ENCODE results near the gene BCL2L1.

BCL2L1 gene

GRCh38 chr20:31723319-31724078 lies 831 bp upstream of the BCL2L1 start:
- peak; percentile 97 for DNase-seq (ENCODE audit: low spot score)

- DNase-seq (ENCODE audit: low spot score), result no peak
Observed at GRCh38 chr20:31723069-31723318, 326 bp upstream of the BCL2L1 start.

GRCh38 chr20:31721408-31722256 lies 1.0 kb downstream of the BCL2L1 start:
- DNase-seq (ENCODE audit: low spot score), result no peak

DNA sequence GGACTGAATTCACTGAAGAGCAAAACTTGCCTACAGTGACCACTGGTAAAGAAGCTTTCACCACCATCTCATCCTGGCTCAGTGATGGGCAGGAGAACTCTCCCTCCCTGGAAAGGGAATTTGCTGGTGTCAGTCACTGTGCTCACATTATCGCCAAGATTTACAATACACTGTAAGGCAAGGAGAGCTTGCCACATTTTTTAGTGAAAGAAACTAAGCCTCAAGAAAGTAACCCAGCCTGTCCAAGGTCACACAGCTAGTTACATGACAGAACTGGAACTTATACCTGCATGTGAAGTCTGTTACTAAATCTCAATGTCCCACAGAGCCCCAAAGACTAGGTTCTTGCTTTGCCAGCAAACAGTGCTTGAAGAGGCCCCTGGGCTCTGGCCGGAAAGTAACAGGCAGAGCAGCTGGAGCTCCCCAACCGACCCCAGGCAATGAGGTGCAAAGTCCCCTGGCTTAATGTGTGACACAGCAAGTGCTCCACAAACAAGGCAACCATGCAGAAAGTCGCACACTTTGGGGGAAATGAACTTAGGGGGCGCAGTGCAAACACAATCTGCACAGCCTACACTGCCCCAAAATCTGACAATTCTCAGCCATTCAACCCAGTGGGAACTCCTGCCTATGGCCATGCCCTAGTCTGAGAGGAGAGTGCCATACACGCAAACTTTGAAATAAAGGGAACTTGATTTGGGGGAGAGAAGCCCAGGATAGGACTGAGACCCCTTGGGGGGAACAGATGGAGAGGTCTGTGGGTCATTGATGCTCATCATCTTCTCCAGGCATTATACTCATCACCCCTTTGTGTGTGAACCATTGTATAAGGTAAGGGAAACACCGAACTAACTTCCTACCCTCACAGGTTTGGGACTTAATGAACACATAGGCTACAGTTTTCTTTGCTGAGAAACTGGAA lies 1.9 kb downstream of the BCL2L1 start:
- no peak for DNase-seq (ENCODE audit: low spot score)

DNA sequence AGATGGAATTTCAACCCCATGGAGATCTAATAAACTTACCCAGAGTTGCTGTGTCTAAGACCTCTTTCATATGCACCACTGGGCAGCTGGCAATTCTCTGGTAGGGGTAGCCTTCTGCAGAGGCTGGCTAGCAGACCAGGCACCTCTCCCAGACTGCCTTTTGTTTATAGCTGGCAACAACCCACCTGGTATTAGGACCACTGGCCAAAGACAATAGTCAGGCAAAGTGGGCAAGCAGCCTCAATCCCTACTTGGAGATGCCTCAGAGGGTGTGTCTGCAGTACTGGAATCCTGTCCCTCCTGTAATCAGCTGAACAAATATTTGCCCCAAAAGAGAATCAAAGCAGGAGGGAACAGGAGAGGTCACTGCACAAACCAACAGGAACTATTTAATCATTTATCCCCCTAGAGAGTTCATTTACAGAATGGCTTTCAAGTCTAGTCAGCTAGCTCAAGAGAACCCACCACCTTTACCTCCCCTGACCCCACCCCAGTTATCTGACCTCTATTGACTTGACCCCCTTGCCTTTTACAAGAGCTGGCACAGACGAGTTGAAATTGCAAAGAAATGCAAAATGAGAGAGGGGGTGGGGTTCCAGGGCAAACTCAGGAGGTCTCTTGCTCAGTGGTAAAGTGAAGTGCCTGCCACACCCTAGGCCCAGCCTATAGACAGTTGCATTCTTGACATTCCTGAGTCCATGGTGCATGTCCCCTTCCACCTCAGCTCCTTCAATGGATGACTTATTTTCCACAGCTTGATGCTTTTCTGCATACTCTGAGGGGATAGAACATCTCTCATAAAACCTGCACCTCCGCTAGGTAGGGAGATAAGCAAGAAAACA lies 2.8 kb downstream of the BCL2L1 start:
- DNase-seq (ENCODE audit: low spot score), result no peak

GRCh38 chr20:31718952-31719643 lies 3.6 kb downstream of the BCL2L1 start:
- no peak for DNase-seq (ENCODE audit: low spot score)

GRCh38 chr20:31717478-31718201 lies 5.0 kb downstream of the BCL2L1 start:
- DNase-seq (ENCODE audit: low spot score), result peak; percentile 33

DNA sequence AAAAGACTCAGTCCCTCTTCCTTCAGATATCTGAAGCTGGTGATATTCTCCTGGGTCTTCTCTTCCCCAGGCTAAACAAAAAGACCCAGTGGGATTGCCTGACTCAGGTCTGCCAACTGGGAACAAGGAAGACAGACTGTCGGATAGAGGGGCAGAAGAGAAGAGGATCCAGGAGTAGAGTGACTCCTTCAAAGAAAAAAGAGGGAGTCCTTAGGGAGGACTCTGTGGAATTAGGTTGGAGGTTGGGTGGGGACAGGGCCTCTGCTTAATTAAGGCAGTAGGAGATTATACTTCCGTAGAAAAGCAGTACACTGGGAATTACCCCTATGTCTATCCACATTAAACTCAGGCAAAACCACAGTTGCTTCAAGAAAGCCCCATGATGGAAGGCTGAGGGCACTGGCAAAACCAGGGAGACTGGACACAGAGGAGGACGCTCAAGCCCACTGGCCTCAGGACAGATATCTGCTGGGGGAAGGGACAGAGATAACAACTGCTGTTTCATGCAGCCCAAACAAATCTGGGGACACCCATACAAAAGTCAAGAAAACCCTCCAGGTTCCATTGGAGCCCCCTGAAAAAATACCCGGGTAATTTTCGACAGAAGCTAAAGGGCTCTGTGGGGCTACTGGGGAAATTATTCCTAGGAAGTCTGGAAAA lies 5.7 kb downstream of the BCL2L1 start:
- no peak for DNase-seq (ENCODE audit: low spot score)

- no peak for DNase-seq (ENCODE audit: low spot score)
Observed at GRCh38 chr20:31716351-31716750, 6.3 kb downstream of the BCL2L1 start.

DNA sequence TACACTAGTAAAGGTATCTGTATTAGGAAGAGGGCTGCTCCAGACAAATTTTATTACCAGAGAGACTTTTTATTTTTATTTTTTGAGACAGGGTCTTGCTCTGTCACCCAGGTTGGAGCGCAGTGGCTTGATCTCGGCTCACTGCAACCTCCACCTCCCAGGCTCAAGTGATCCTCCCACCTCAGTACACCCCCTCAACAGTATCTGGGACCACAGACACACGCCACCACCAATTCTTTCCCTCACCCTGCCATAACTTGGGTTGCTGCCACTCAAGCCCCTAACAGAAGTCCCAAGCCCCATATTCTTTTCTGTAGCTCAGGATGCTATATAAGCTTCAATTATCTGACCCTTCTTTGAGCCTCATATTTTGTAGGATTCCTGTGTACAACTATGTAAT lies 6.9 kb downstream of the BCL2L1 start:
- no peak for DNase-seq (ENCODE audit: low spot score)

- no peak for DNase-seq (ENCODE audit: low spot score)
Observed at GRCh38 chr20:31713312-31714273, 9.1 kb downstream of the BCL2L1 start.

DNA sequence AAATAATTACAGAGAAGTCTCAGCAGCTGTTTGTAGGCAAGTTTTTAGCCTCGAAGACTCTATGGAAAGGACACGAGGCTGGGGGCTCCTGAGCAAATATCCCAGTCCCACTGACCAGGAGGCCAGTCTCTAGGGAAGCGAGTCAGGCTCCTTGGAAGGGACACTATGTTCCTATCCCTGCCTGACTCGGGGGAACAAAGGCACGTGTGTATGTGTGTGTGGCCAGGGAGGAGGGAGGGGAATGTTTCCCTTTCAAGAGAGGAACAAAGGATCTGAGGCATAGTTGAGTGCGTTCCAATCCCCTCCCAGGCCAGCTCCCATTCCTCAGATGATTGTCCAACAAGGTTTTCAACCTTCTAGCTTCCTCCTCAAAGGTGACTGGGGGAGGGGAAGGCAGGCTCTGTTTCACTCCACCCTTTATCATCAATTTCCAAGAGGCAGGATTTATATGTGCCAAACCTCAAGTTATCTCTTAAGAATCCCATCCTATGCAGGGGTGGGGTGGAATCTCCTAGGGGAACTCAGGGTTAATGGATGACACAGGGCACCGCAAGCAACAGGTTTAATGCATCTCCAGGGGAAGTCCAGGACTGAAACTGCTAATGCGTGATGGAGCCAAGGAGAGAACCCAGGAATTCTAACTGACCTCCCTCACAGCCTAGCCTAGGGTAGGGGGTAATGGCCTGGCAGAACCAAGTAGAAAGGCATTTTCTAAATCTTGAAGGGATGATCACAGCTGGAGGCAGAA lies 9.9 kb downstream of the BCL2L1 start:
- DNase-seq (ENCODE audit: low spot score), result no peak

- no peak for DNase-seq (ENCODE audit: low spot score)
Observed at GRCh38 chr20:31712112-31712553, 10.5 kb downstream of the BCL2L1 start.

GRCh38 chr20:31711179-31712111 lies 11.2 kb downstream of the BCL2L1 start:
- no peak for DNase-seq (ENCODE audit: low spot score)

DNA sequence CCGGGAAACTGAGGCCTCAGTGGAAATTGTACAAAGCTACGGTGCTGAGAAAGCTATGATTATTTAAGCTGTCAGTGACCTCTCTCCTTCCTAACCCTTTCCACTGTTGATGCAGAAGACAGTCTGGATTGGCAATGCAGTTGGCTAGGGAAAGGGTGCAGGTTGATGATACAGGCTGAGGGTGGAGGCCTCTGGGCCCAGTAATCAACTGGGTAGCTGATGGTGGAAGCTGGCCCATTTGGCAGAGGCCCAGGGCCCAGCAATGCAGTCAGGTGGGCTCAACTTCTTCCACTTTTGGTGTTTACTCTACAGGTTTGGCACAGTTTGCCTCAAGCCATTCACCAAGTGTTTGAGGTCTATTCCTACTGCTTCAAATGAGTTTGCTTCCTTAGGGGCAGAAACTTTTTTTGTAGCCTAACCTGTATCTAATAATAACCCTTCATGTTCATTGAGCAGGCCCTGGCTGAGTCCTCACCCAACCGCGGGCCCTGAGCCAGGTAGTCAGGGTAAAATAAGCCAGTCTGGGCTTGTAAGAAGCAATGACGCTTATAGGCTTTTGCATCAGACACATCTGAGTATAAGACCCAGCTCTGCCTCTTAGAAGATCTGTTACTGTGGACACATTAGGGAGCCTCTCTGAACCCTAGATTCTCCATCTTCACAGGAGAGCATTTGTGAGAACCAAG lies 12.1 kb downstream of the BCL2L1 start:
- DNase-seq (ENCODE audit: low spot score), result no peak

GRCh38 chr20:31709939-31710338 lies 12.7 kb downstream of the BCL2L1 start:
- no peak for DNase-seq (ENCODE audit: low spot score)
